Natural killer cell (primary cell): ENCODE data around the gene BBX. TPM values are rescaled to one million over a fixed set of nuclear protein-coding genes. Genes with fewer than 3 reads are reported as not detected.

Experiments used
- ATAC-seq, 3 donors: fragments of 150-1000 bp in 2 of 3; fragments of 200-7000 bp in 1 of 3; cut with Tn5 transposase; 1 replicate in 1 of 3; 2 replicates in 2 of 3; pipeline ENCODE4 v1.10.0; 2021; ENCODE audit warnings: mild to moderate bottlenecking in 2 of 3, moderate library complexity in 2 of 3
- DNase-seq, 2 donors: peaks; one replicate each; pipeline versions ENCODE4 v3.0.0 to v3.0.0-alpha.2; 2013 to 2021; ENCODE audit warnings: mixed read lengths in 1 of 2
- H3K27ac ChIP-seq: one replicate; pipeline ENCODE4 v1.5.1; 2013; ENCODE audit warnings: mild to moderate bottlenecking, low read length
- H3K27me3 ChIP-seq: one replicate; pipeline ENCODE4 v1.6.1; 2013; ENCODE audit warnings: low read length; ENCODE audit not compliant: control insufficient read depth, insufficient read depth
- H3K36me3 ChIP-seq: one replicate; pipeline ENCODE4 v1.6.1; 2013; ENCODE audit warnings: low read length; ENCODE audit not compliant: control insufficient read depth, insufficient read depth
- H3K4me1 ChIP-seq: one replicate; pipeline ENCODE4 v1.6.1; 2013; ENCODE audit warnings: low read length; ENCODE audit not compliant: control insufficient read depth, insufficient read depth
- H3K4me3 ChIP-seq: one replicate; pipeline ENCODE4 v1.5.1; 2013; ENCODE audit warnings: low read length
- H3K9me3 ChIP-seq: one replicate; pipeline ENCODE4 v1.6.1; 2013; ENCODE audit warnings: low read length; ENCODE audit not compliant: control insufficient read depth, insufficient read depth
- H3K27ac Mint-ChIP-seq, 2 donors: one replicate each; pipeline ENCODE4 v1.8.0; 2022; ENCODE audit warnings: mild to moderate bottlenecking in 2 of 2, mixed read lengths in 2 of 2, moderate library complexity in 1 of 2
- H3K27me3 Mint-ChIP-seq, 2 donors: one replicate each; pipeline ENCODE4 v1.8.0; 2022; ENCODE audit warnings: low read depth in 2 of 2, mixed read lengths in 2 of 2
- H3K36me3 Mint-ChIP-seq: one replicate; pipeline ENCODE4 v1.8.0; 2022; ENCODE audit warnings: mixed read lengths
- H3K4me1 Mint-ChIP-seq, 2 donors: one replicate each; pipeline ENCODE4 v1.8.0; 2022; ENCODE audit warnings: mixed read lengths in 2 of 2
- H3K4me3 Mint-ChIP-seq: one replicate; pipeline ENCODE4 v1.8.0; 2022; ENCODE audit warnings: mild to moderate bottlenecking, moderate library complexity, mixed read lengths
- H3K9me3 Mint-ChIP-seq, 2 donors: one replicate each; pipeline ENCODE4 v1.8.0; 2022; ENCODE audit warnings: mixed read lengths in 2 of 2
- WGBS: methylation state at CpG from one replicate; pipeline ENCODE4 v1.1.7; 2013; ENCODE audit warnings: missing lambda C conversion rate; ENCODE audit not compliant: insufficient coverage; 5-methylcytosine and 5-hydroxymethylcytosine counted together
- intact Hi-C: fragments of 100-400 bp; cut with micrococcal nuclease; formaldehyde crosslinking; loops from one replicate; pipeline ENCODE4 v1.14.2; 2022
- total RNA-seq, 4 donors: library from RNA; stranded (reverse); fragments of 120-200 nt in 1 of 4; gene quantifications; one replicate each; pipeline versions ENCODE4 v1.2.3 to v1.2.4, GENCODE V29; 2013 to 2022
- TF ChIP-seq, protein P1 (sequence below): fragments of 200-600 bp; IDR thresholded peaks from one replicate; pipeline ENCODE4 v1.8.0; 2022; ENCODE audit warnings: antibody characterized with exemption

The BBX gene
- total RNA-seq, 3 donors from 2014 or later (not counting 1 experiment from before 2014, with no cell fraction given): 80.0 to 87.1 (median 83.4) TPM

DNA sequence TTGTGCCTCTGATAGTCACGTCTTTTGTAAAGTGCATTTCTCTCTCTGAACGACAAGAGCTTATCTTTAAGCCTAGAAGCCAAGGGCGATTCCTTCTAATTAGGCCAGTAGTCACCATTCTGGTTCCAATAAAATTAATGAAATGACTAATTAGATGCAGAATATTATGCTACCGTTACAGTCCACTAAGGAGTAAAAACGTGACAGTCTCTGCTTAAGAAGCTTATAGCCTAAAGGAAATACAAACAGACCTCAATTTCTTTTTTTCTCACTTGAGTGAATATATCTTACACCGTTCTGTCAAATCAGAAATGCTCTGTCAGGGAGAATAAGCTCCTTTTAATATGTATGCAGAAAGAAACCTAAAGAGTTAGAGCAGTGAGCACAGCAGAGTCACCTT is 332.0 kb downstream of the BBX start:
- Histone ChIP-seq H3K27ac (no peak overlapping the region), H3K4me3 (no peak overlapping the region), H3K4me1 (no peaks in the 10 kb centered on the region), H3K9me3 (no peaks in the 10 kb centered on the region), H3K36me3 (no peaks in the 10 kb centered on the region), H3K27me3 (no peaks in the 10 kb centered on the region)
- intact Hi-C loops: no loop called here
- ATAC-seq: no peak
- H3K4me3 Mint-ChIP-seq: no peak overlapping the region
- H3K36me3 Mint-ChIP-seq: no peaks in the 10 kb centered on the region
- 91% methylated on average over 6 of the region's 6 CpGs for WGBS
- peaks cover 7% of the 10 kb centered on the region in 2 donors for H3K27me3 Mint-ChIP-seq
- H3K27ac Mint-ChIP-seq: no peak overlapping the region
- no peak for DNase-seq
- TF ChIP-seq, protein P1, sequence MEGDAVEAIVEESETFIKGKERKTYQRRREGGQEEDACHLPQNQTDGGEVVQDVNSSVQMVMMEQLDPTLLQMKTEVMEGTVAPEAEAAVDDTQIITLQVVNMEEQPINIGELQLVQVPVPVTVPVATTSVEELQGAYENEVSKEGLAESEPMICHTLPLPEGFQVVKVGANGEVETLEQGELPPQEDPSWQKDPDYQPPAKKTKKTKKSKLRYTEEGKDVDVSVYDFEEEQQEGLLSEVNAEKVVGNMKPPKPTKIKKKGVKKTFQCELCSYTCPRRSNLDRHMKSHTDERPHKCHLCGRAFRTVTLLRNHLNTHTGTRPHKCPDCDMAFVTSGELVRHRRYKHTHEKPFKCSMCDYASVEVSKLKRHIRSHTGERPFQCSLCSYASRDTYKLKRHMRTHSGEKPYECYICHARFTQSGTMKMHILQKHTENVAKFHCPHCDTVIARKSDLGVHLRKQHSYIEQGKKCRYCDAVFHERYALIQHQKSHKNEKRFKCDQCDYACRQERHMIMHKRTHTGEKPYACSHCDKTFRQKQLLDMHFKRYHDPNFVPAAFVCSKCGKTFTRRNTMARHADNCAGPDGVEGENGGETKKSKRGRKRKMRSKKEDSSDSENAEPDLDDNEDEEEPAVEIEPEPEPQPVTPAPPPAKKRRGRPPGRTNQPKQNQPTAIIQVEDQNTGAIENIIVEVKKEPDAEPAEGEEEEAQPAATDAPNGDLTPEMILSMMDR: no peak
- no peaks in the 10 kb centered on the region for H3K9me3 Mint-ChIP-seq
- no peaks in the 10 kb centered on the region for H3K4me1 Mint-ChIP-seq

DNA sequence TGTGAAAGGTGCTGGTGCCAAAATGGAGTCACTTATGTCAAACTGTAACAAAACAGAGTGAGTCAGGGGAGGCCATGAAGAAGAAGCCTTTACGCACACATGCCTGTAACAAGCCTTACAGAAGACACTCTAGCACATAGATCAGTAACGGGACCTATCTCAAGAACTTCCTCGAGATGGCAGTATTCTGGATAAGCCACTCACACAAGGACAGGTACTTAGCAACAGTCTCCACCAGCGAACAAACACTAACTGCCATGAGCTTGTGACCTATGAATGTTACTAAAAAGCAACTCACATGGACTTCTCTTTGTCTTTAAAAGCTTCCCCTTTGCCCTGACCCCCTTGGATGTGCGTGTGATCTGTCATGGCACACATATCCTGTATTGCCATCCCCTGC is 332.9 kb downstream of the BBX start:
- ATAC-seq: peak in 1 of 3 donors; percentile 32
- DNase-seq: peak in 1 of 2 donors; percentile 13
- H3K27ac Mint-ChIP-seq: no peak overlapping the region
- no peaks in the 10 kb centered on the region for H3K9me3 ChIP-seq
- WGBS: 86% methylated on average over 5 of the region's 5 CpGs
- no peaks in the 10 kb centered on the region for H3K9me3 Mint-ChIP-seq
- H3K4me3 ChIP-seq: no peak overlapping the region
- H3K27ac ChIP-seq: no peak overlapping the region
- no peak overlapping the region for H3K4me3 Mint-ChIP-seq
- H3K4me1 Mint-ChIP-seq: no peaks in the 10 kb centered on the region
- H3K36me3 Mint-ChIP-seq: no peaks in the 10 kb centered on the region
- no peaks in the 10 kb centered on the region for H3K27me3 ChIP-seq
- H3K27me3 Mint-ChIP-seq: peaks cover 4 to 6% of the 10 kb centered on the region in 2 donors
- intact Hi-C loops: no loop called here
- no peaks in the 10 kb centered on the region for H3K4me1 ChIP-seq
- TF ChIP-seq, protein P1: no peak
- H3K36me3 ChIP-seq: no peaks in the 10 kb centered on the region

GRCh38 chr3:107857854-107858253 is 335.1 kb downstream of the BBX start:
- H3K36me3 ChIP-seq: no peaks in the 10 kb centered on the region
- ATAC-seq: no peak
- no peak for DNase-seq
- no peaks in the 10 kb centered on the region for H3K4me1 ChIP-seq
- no peak overlapping the region for H3K4me3 ChIP-seq
- peaks cover 5 to 8% of the 10 kb centered on the region in 2 donors for H3K27me3 Mint-ChIP-seq
- H3K36me3 Mint-ChIP-seq: no peaks in the 10 kb centered on the region
- no peaks in the 10 kb centered on the region for H3K27me3 ChIP-seq
- H3K9me3 ChIP-seq: no peaks in the 10 kb centered on the region
- H3K4me3 Mint-ChIP-seq: no peak overlapping the region
- H3K27ac ChIP-seq: no peak overlapping the region
- 89% methylated on average over 4 of the region's 5 CpGs for WGBS
- intact Hi-C loops: no loop called here
- H3K27ac Mint-ChIP-seq: no peak overlapping the region
- TF ChIP-seq, protein P1: no peak
- H3K4me1 Mint-ChIP-seq: no peaks in the 10 kb centered on the region
- no peaks in the 10 kb centered on the region for H3K9me3 Mint-ChIP-seq

DNA sequence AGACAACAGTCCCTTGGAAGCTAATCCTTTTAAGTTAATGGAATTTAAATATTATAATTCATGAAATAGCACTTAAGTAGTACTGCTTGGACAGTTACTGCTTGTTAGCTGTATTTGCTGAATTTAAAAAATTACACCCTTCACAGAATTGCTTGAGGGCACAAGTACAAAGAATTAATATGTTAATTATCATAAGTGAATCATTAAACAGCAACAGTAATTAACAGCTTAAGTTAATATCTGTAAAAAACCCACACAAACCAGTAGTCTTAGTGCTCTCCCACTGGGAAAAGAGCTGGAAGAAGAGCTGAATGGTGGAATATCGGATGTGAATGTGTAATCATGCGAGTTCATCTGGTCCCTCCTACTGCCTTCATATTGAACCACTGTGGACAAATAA is 336.1 kb downstream of the BBX start:
- Mint-ChIP-seq H3K9me3 (no peaks in the 10 kb centered on the region), H3K4me3 (no peak overlapping the region), H3K4me1 (no peaks in the 10 kb centered on the region), H3K27ac (no peak overlapping the region), H3K27me3 (peaks cover 5 to 8% of the 10 kb centered on the region in 2 donors), H3K36me3 (no peaks in the 10 kb centered on the region)
- Histone ChIP-seq H3K36me3 (no peaks in the 10 kb centered on the region), H3K4me3 (no peak overlapping the region), H3K27me3 (no peaks in the 10 kb centered on the region), H3K27ac (no peak overlapping the region), H3K9me3 (no peaks in the 10 kb centered on the region), H3K4me1 (no peaks in the 10 kb centered on the region)
- 81% methylated on average over 2 of the region's 2 CpGs for WGBS
- ATAC-seq (no peak), DNase-seq (no peak)
- intact Hi-C loops: no loop called here
- TF ChIP-seq, protein P1: no peak
